ENCODE data around the gene EMX1. TPM values are rescaled to one million over a fixed set of nuclear protein-coding genes. Genes with fewer than 3 reads are reported as not detected.
"Not testable (repeated sequence)": the region's sequence is repeated elsewhere in the genome, so short reads cannot be mapped to it uniquely, and the experiment has no call there.

The EMX1 gene
- total RNA-seq, 1 donor from 2014 or later, result not detected

DNA sequence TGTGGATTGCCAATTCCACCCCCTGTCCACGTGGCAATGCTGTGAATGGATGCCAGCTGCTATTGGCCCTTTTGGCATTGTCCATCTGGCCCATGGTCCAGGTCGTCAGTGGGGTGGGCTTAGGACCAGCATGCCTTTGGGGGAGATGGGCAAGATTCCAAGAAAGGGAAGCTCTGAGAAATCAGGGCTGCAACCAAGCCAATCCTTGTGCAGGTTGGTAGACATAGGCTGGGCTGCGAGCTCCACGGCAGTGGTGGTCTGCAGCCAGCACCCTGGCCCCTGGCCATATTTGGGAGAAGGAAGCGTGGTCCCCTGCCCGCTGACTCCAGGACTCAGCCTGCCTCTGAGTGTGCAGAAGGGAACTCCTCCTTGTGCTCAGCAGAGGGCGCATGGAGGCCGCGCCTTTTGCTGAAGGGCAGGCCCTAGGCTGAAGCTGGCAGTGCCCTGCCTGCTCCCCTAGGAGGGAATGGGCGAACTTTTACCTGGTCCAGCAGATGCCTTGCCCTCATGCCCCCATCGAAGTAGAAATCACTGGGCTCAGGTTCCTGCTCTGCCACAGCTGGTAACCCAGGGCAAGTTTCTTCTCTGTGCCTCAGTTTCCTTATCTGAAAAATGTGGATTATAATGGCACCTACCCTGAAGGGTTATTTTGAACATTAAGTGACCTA is 24.7 kb upstream of the EMX1 start:
- peaks cover 16% of the 10 kb centered on the region for H3K27me3 Mint-ChIP-seq (ENCODE audit: low read depth)
- intact Hi-C loops (cut with micrococcal nuclease), result loop anchor here (1.0 to 5.0 kb wide), 3 partner anchors 81 to 285 kb away; no protein-coding TSS in a partner anchor
- H3K4me3 Mint-ChIP-seq (ENCODE audit: low read depth), result no peak overlapping the region
- no peaks in the 10 kb centered on the region for H3K9me3 Mint-ChIP-seq
- peak; percentile 27 for DNase-seq (ENCODE audit: low spot score)
- H3K4me1 Mint-ChIP-seq (ENCODE audit: low read depth), result peaks cover 1% of the 10 kb centered on the region
- no peak overlapping the region for H3K27ac Mint-ChIP-seq
- H3K36me3 Mint-ChIP-seq (ENCODE audit: low read depth), result no peaks in the 10 kb centered on the region

- H3K27me3 Mint-ChIP-seq (ENCODE audit: low read depth), result peaks cover 21% of the 10 kb centered on the region
- no peak overlapping the region for H3K4me3 Mint-ChIP-seq (ENCODE audit: low read depth)
- H3K36me3 Mint-ChIP-seq (ENCODE audit: low read depth), result no peaks in the 10 kb centered on the region
- H3K9me3 Mint-ChIP-seq, result no peaks in the 10 kb centered on the region
- no peak for DNase-seq (ENCODE audit: low spot score)
- H3K4me1 Mint-ChIP-seq (ENCODE audit: low read depth), result no peaks in the 10 kb centered on the region
- H3K27ac Mint-ChIP-seq, result no peak overlapping the region
- intact Hi-C loops (cut with micrococcal nuclease), result loop anchor here (1.0 to 5.0 kb wide), 2 partner anchors 80 to 194 kb away; no protein-coding TSS in a partner anchor
These were observed 23.6 kb upstream of the EMX1 start for GRCh38 chr2:72893594-72894319.

DNA sequence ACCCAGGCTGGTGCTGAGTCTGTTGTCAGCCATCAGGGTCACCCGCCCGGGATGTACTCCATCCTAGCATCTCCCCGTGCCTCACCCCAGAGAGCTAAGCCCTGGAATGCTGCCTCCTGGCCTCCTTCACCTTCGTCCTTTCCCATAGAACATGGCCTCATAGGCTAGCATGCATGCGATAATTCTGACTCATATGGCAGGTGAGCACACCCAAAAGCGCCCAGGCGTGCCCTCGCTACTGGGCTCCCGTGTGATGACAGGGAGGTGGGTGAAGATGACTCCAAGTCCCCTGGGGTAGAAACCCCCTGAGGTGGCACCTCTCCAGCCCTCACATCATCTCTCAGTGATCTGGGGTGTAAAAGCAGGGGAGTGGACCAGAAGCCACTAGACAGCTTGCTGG is 22.8 kb upstream of the EMX1 start:
- no peak overlapping the region for H3K4me3 Mint-ChIP-seq (ENCODE audit: low read depth)
- H3K27me3 Mint-ChIP-seq (ENCODE audit: low read depth), result peaks cover 29% of the 10 kb centered on the region
- intact Hi-C loops (cut with micrococcal nuclease), result loop anchor here (5.0 kb wide), 1 partner anchor 193 kb away; no protein-coding TSS in a partner anchor
- no peak overlapping the region for H3K27ac Mint-ChIP-seq
- DNase-seq (ENCODE audit: low spot score), result no peak
- H3K36me3 Mint-ChIP-seq (ENCODE audit: low read depth), result no peaks in the 10 kb centered on the region
- H3K9me3 Mint-ChIP-seq, result no peaks in the 10 kb centered on the region
- H3K4me1 Mint-ChIP-seq (ENCODE audit: low read depth), result no peaks in the 10 kb centered on the region

GRCh38 chr2:72895154-72895553 is 22.2 kb upstream of the EMX1 start:
- Mint-ChIP-seq H3K9me3 (no peaks in the 10 kb centered on the region), H3K4me3 (ENCODE audit: low read depth) (no peak overlapping the region), H3K27ac (no peak overlapping the region), H3K36me3 (ENCODE audit: low read depth) (no peaks in the 10 kb centered on the region), H3K27me3 (ENCODE audit: low read depth) (peaks cover 30% of the 10 kb centered on the region), H3K4me1 (ENCODE audit: low read depth) (no peaks in the 10 kb centered on the region)
- DNase-seq (ENCODE audit: low spot score), result no peak
- intact Hi-C loops (cut with micrococcal nuclease), result no loop called here

DNA sequence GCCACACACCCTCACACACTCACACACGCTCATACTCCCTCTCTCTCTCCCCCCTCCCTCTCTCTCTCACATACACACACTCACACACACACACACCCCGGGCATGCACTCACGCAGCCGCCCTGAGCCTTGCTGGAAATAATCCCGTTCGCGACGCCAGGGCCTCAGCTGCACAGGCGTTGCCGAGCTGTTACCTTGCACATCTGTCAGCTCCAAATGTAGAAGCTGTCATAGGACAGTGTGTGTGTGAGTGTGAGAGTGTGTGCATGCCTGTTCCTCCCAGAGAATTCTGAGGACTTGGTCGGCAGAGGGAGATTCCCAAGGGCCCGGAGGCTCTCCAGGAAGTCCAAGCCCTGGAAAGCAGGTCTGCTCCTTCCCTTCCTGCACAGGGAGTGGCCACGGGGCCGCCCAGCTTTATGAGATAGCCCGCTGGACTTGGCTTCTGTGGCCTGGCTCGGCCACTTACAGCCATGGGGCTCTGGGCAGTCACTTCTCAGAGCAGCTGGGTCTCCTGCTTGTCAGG is 21.5 kb upstream of the EMX1 start:
- Mint-ChIP-seq H3K36me3 (ENCODE audit: low read depth) (no peaks in the 10 kb centered on the region), H3K4me3 (ENCODE audit: low read depth) (no peak overlapping the region), H3K27ac (no peak overlapping the region), H3K9me3 (no peaks in the 10 kb centered on the region), H3K27me3 (ENCODE audit: low read depth) (peaks cover 34% of the 10 kb centered on the region), H3K4me1 (ENCODE audit: low read depth) (no peaks in the 10 kb centered on the region)
- DNase-seq (ENCODE audit: low spot score), result no peak
- intact Hi-C loops (cut with micrococcal nuclease), result no loop called here

DNA sequence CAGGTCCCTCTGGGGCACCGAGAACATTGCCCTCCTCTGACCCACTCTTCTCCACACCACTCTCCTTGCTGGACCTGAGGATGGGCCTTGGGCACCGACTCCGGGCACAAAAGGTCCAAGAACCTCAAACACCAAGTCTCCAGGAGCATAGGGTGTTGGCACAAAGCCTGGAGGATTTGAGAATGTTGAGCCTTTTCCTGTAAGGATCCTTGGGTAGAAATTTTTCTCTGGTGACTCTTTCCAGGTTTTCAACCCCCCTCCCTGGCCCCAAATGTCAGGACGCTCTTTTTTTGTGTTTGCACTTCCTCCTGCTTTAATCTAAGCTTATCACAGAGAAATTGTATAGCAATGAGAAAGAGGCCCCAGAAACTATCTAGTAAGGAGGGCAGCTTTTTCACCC is 20.9 kb upstream of the EMX1 start:
- peaks cover 41% of the 10 kb centered on the region for H3K27me3 Mint-ChIP-seq (ENCODE audit: low read depth)
- intact Hi-C loops (cut with micrococcal nuclease), result no loop called here
- H3K9me3 Mint-ChIP-seq, result no peaks in the 10 kb centered on the region
- no peak overlapping the region for H3K27ac Mint-ChIP-seq
- no peak overlapping the region for H3K4me3 Mint-ChIP-seq (ENCODE audit: low read depth)
- H3K4me1 Mint-ChIP-seq (ENCODE audit: low read depth), result no peaks in the 10 kb centered on the region
- no peak for DNase-seq (ENCODE audit: low spot score)
- no peaks in the 10 kb centered on the region for H3K36me3 Mint-ChIP-seq (ENCODE audit: low read depth)

- no peak overlapping the region for H3K4me3 Mint-ChIP-seq (ENCODE audit: low read depth)
- no peaks in the 10 kb centered on the region for H3K4me1 Mint-ChIP-seq (ENCODE audit: low read depth)
- intact Hi-C loops (cut with micrococcal nuclease), result no loop called here
- H3K27me3 Mint-ChIP-seq (ENCODE audit: low read depth), result peaks cover 51% of the 10 kb centered on the region
- no peak overlapping the region for H3K27ac Mint-ChIP-seq
- no peaks in the 10 kb centered on the region for H3K9me3 Mint-ChIP-seq
- H3K36me3 Mint-ChIP-seq (ENCODE audit: low read depth), result no peaks in the 10 kb centered on the region
- DNase-seq (ENCODE audit: low spot score), result no peak
These were observed 19.3 kb upstream of the EMX1 start for GRCh38 chr2:72897785-72898584.

DNA sequence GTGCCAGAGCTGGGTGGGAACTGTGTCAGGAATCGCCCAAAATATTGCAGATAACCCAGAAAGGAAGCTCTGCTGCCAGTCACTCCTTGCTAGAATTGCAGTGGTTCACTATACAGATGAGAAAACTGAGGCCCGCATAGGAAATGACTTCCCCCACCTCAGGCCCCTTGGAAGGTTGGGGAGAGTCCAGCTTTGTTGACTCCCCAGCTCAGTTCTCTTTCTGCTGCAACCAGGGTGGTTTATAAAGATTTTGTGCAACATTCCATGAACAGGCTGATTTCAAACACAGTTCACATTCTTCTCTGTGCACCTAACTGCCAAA is 18.8 kb upstream of the EMX1 start:
- no peaks in the 10 kb centered on the region for H3K36me3 Mint-ChIP-seq (ENCODE audit: low read depth)
- H3K9me3 Mint-ChIP-seq, result no peaks in the 10 kb centered on the region
- peaks cover 56% of the 10 kb centered on the region for H3K27me3 Mint-ChIP-seq (ENCODE audit: low read depth)

DNA sequence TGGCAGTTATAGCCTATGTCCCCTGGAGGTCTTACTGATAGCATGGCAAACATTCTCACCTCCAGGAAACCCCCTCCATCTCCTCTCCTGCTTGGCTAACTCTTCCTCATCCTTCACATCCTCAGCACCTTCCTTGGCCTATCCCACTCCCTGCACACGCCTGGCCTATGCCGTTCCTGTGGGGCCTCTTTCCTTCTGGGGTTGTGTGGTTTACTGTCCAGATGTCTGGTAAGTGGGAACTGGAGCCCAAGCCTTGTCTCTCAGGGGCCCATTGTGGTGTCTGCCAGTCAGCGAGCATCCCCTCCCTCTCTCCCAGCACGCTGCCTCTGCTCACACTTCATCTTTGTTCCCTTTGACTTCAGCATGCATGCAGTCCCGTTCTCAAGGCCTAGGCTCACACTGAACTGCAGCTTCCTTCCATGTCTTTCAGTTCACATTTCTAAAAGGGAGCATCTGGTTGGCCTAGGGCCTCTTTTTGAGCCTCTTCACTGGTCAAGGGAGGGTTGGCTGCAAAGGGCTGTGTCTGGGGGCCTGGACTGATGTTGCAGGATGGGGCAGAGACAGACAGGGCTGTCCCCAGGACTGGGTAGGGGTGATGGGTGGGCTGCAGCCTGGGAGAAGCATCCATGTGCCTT is 17.0 kb upstream of the EMX1 start:
- intact Hi-C loops (cut with micrococcal nuclease), result no loop called here
- H3K27me3 Mint-ChIP-seq (ENCODE audit: low read depth), result peaks cover 64% of the 10 kb centered on the region
- no peak for DNase-seq (ENCODE audit: low spot score)
- no peak overlapping the region for H3K27ac Mint-ChIP-seq
- H3K9me3 Mint-ChIP-seq, result no peaks in the 10 kb centered on the region
- H3K36me3 Mint-ChIP-seq (ENCODE audit: low read depth), result no peaks in the 10 kb centered on the region
- no peaks in the 10 kb centered on the region for H3K4me1 Mint-ChIP-seq (ENCODE audit: low read depth)
- no peak overlapping the region for H3K4me3 Mint-ChIP-seq (ENCODE audit: low read depth)

More for the DNA sequence above, 18.8 kb upstream of the EMX1 start:
- DNase-seq (ENCODE audit: low spot score), result no peak
- Mint-ChIP-seq H3K4me3 (ENCODE audit: low read depth) (no peak overlapping the region), H3K4me1 (ENCODE audit: low read depth) (no peaks in the 10 kb centered on the region), H3K27ac (no peak overlapping the region)
- intact Hi-C loops (cut with micrococcal nuclease), result no loop called here

DNA sequence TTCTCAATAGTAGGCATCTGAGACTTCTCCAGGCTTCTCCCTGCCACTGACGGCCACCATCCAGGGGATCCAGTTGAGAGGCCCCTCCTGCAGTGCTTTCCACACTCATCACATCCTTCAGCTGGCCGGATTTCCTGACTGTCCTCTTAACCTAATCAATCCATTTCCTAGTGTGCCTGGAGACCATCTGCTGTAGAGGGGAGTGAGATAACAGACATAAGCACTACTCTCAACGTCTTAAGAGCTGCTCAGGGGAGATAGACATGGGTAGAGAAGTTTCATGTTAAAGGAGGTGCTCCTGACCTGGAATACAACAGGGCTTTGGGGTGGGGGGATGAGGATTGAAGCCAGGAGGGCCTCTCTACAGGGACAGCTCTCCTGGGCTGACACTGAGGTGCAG is 15.9 kb upstream of the EMX1 start:
- no peak overlapping the region for H3K27ac Mint-ChIP-seq
- H3K9me3 Mint-ChIP-seq, result no peaks in the 10 kb centered on the region
- DNase-seq (ENCODE audit: low spot score), result no peak
- H3K4me3 Mint-ChIP-seq (ENCODE audit: low read depth), result no peak overlapping the region
- H3K4me1 Mint-ChIP-seq (ENCODE audit: low read depth), result no peaks in the 10 kb centered on the region
- H3K27me3 Mint-ChIP-seq (ENCODE audit: low read depth), result peaks cover 66% of the 10 kb centered on the region
- intact Hi-C loops (cut with micrococcal nuclease), result no loop called here
- no peaks in the 10 kb centered on the region for H3K36me3 Mint-ChIP-seq (ENCODE audit: low read depth)

DNA sequence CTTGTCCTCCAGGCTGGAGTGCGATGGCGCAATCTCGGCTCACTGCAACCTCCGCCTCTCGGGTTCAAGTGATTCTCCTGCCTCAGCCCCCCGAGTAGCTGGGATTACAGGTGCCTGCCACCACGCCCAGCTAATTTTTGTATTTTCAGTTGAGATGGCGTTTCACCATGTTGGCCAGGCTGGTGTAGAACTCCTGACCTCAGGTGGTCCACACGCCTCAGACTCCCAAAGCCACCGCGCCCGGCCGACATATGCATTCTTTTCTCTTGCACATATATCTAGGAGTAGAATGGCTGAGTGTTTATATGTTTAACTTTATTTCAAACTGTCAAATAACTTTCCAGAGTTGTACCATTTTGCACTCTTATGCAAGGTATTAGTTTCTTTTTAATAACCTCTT is 9.9 kb upstream of the EMX1 start:
- H3K36me3 Mint-ChIP-seq (ENCODE audit: low read depth); H3K4me1 Mint-ChIP-seq (ENCODE audit: low read depth); intact Hi-C loops (cut with micrococcal nuclease); H3K4me3 Mint-ChIP-seq (ENCODE audit: low read depth); DNase-seq (ENCODE audit: low spot score); H3K27ac Mint-ChIP-seq; H3K9me3 Mint-ChIP-seq: not testable (repeated sequence)
- H3K27me3 Mint-ChIP-seq (ENCODE audit: low read depth), result peaks cover 64% of the 10 kb centered on the region

DNA sequence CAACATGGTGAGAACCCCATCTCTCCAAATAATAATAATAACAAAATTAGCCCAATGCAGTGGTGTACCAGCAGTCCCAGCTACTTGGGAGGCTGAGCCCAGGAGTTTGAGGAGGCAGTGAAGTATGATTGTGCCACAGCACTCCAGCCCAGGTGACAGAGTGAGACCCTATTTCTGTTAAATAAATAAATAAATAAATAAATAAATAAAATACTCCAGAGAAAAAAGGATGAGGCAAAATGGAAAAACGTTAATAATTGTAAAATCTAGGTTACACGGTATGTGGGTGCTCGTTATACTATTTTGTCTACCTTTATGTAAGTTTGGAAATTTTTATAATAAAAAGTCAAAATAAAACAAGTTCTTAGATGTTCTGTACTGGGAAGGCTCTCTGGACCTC is 8.6 kb upstream of the EMX1 start:
- intact Hi-C loops (cut with micrococcal nuclease), result no loop called here
- no peaks in the 10 kb centered on the region for H3K9me3 Mint-ChIP-seq
- no peaks in the 10 kb centered on the region for H3K36me3 Mint-ChIP-seq (ENCODE audit: low read depth)
- no peak overlapping the region for H3K27ac Mint-ChIP-seq
- H3K4me3 Mint-ChIP-seq (ENCODE audit: low read depth), result no peak overlapping the region
- H3K27me3 Mint-ChIP-seq (ENCODE audit: low read depth), result peaks cover 63% of the 10 kb centered on the region
- no peak for DNase-seq (ENCODE audit: low spot score)
- H3K4me1 Mint-ChIP-seq (ENCODE audit: low read depth), result no peaks in the 10 kb centered on the region

Measured in activated T-helper 2 cell treated with anti-CD3 and anti-CD28 coated beads, Interferon-gamma antibody, Interleukin-2, Interleukin-4, amounts not matched to agents 10 μg/mL and 5 μg/mL and 100 μg/mL, durations not matched to agents 14 hours and 24 hours and 36 hours (primary cell).